Esophagus mucosa (tissue), 1 donor: ENCODE measurements around the gene ABCA8. TPM values are rescaled to one million over a fixed set of nuclear protein-coding genes. Genes with fewer than 3 reads are reported as not detected.
"Not testable (repeated sequence)": the region's sequence is repeated elsewhere in the genome, so short reads cannot be mapped to it uniquely, and the experiment has no call there.

ENCODE experiments used
- ATAC-seq: fragments of 200-7000 bp; cut with Tn5 transposase; one replicate; pipeline ENCODE4 v1.9.1; 2020
- total RNA-seq: library from RNA; stranded (reverse); gene quantifications from one replicate; pipeline ENCODE4 v1.2.4, GENCODE V29; 2023
- donor health status: DM: yes; HTN: yes; CAD: no.

Gene ABCA8
- total RNA-seq, result 0.72 TPM

GRCh38 chr17:68955181-68955841 lies at the start of gene ABCA8:
Gene ABCA8, minus strand, starts transcription at chr17:68955392. Its CDS starts 13,358 bp downstream, at chr17:68942034.
- no peak for ATAC-seq

- ATAC-seq, result not testable (repeated sequence)
Observed at GRCh38 chr17:69004759-69005158, 49.6 kb upstream of the ABCA8 start.

- not testable (repeated sequence) for ATAC-seq
Observed at GRCh38 chr17:68999743-69000142, 44.6 kb upstream of the ABCA8 start.

- peak; percentile 22 for ATAC-seq
Observed at GRCh38 chr17:68993112-68993511, 37.9 kb upstream of the ABCA8 start.

GRCh38 chr17:68987966-68988365 lies 32.8 kb upstream of the ABCA8 start:
- ATAC-seq, result no peak

GRCh38 chr17:68981288-68981687 lies 26.1 kb upstream of the ABCA8 start:
- ATAC-seq, result no peak

GRCh38 chr17:68973098-68973846 lies 18.1 kb upstream of the ABCA8 start:
- no peak for ATAC-seq

GRCh38 chr17:68972119-68972704 lies 17.0 kb upstream of the ABCA8 start:
- ATAC-seq, result no peak

- no peak for ATAC-seq
Observed at GRCh38 chr17:68969101-68969500, 13.9 kb upstream of the ABCA8 start.

- ATAC-seq, result no peak
Observed at GRCh38 chr17:68963958-68964357, 8.8 kb upstream of the ABCA8 start.

- ATAC-seq, result no peak
Observed at GRCh38 chr17:68961214-68961882, 6.2 kb upstream of the ABCA8 start.

GRCh38 chr17:68959117-68959516 lies 3.9 kb upstream of the ABCA8 start:
- not testable (repeated sequence) for ATAC-seq

GRCh38 chr17:68957944-68958343 lies 2.8 kb upstream of the ABCA8 start:
- ATAC-seq, result no peak

GRCh38 chr17:68954146-68954896 lies 871 bp downstream of the ABCA8 start:
- no peak for ATAC-seq

- no peak for ATAC-seq
Observed at GRCh38 chr17:68953340-68953997, 1.7 kb downstream of the ABCA8 start.

GRCh38 chr17:68950725-68951124 lies 4.5 kb downstream of the ABCA8 start:
- ATAC-seq, result no peak

- ATAC-seq, result not testable (repeated sequence)
Observed at GRCh38 chr17:68947868-68948267, 7.3 kb downstream of the ABCA8 start.

- ATAC-seq, result no peak
Observed at GRCh38 chr17:68944435-68945035, 10.7 kb downstream of the ABCA8 start.

GRCh38 chr17:68943812-68944182 lies 11.4 kb downstream of the ABCA8 start:
- ATAC-seq, result not testable (repeated sequence)

- ATAC-seq, result no peak
Observed at GRCh38 chr17:68943123-68943811, 11.9 kb downstream of the ABCA8 start.

GRCh38 chr17:68942389-68942788 lies 12.8 kb downstream of the ABCA8 start:
- ATAC-seq, result no peak
